ENCODE data around the gene SOHLH1.
"Not testable (repeated sequence)": the region's sequence is repeated elsewhere in the genome, so short reads cannot be mapped to it uniquely, and the experiment has no call there.

Gene SOHLH1

DNA sequence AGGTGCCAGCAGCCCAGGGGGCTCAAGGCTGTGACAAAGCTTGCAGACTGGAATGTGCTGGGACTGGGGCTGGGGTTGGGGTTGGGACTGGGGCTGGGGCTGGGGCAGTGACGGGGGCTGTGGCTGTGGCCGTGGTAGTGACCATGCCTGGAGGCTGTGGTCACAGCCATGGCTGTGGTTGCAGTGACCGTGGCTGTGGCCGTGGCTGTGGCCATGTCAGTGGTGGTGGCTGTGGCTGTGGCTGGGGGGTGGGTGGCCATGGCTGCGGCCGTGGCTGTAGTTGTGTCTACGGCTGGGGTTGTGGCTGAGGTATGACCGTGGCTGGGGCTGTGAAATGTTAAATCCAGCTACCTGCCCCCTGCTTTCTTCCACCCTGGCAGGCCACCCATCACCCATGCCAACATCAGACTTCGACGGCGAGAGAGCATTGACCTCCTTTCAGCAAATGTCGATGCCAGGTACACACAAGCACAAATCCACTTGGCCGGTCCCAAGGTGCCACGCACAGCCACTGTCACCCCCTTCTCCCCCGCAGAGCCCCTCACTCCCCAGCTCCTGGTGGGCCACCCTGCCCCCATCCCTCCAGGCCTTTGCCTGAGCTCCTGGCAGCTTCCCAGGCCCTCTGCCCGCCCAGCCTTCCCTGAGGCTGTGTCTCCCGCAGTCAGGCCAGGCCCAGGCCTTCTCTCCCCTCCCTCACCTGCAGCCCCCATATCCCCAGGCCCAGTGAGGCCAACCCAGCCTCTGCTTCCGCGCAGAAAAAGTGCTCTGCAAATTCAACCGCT, 20.9 kb downstream of the SOHLH1 start:
- DNase-seq (ENCODE audit: low read depth): no peak

GRCh38 chr9:135677641-135678168, 21.6 kb downstream of the SOHLH1 start:
- DNase-seq (ENCODE audit: low read depth): no peak

DNA sequence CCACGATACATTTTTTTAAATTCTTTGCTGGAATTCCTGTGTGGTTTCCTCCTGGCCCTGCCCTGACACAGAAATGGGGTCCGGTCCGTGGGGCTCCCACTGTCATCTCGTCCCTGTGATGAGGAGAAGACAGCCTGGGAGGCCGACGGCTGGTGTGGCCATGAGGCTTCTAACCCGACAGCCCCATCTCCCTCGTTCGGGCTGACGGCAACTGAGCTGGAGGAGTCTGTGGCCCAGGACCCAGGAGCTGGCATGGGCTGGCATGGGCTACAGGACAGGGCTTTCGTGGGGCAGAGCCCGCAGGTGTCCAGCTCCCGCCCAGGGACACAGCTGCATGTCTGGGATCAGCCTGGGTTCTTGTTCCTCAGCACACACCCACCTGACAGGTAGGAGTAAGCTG, 22.4 kb downstream of the SOHLH1 start:
- no peak for DNase-seq (ENCODE audit: low read depth)

GRCh38 chr9:135674977-135675376, 24.3 kb downstream of the SOHLH1 start:
- no peak for DNase-seq (ENCODE audit: low read depth)

DNA sequence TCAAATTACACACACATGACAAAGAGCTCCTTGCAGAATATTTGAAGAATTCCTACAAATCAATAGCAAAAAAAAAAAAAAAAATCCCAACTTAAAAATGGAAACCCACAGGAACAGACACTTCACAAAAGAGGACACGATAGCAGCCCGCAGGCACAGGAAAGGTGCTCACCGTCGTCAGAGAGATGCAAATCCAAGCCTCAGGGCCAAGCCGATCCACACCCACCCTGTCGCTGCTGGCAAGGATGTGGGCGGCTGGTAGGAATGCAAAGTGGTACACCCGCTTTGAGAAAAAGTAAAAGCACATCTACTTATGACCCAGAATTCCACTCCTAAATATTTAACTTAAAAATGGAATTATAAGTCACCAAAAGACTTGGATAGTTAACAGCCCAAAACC, 25.3 kb downstream of the SOHLH1 start:
- DNase-seq (ENCODE audit: low read depth): no peak

DNA sequence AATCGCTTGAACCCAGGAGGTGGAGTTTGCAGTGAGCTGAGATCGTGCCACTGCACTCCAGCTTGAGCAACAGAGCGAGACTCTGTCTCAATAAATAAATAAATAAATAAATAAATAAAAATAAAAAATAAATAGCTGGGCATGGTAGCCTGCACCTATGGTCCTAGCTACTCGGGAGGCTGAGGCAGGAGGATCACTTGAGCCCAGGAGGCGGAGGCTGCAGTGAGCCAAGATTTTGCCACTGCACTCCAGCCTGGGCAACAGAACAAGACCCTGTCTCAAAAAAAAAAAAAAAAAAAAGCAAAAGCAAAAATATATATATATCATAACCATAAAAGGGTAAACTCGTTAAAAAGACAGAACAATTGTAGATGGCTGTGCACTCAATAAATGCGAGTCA, 26.5 kb downstream of the SOHLH1 start:
- not testable (repeated sequence) for DNase-seq (ENCODE audit: low read depth)

GRCh38 chr9:135671591-135672041, 27.7 kb downstream of the SOHLH1 start:
- no peak for DNase-seq (ENCODE audit: low read depth)

DNA sequence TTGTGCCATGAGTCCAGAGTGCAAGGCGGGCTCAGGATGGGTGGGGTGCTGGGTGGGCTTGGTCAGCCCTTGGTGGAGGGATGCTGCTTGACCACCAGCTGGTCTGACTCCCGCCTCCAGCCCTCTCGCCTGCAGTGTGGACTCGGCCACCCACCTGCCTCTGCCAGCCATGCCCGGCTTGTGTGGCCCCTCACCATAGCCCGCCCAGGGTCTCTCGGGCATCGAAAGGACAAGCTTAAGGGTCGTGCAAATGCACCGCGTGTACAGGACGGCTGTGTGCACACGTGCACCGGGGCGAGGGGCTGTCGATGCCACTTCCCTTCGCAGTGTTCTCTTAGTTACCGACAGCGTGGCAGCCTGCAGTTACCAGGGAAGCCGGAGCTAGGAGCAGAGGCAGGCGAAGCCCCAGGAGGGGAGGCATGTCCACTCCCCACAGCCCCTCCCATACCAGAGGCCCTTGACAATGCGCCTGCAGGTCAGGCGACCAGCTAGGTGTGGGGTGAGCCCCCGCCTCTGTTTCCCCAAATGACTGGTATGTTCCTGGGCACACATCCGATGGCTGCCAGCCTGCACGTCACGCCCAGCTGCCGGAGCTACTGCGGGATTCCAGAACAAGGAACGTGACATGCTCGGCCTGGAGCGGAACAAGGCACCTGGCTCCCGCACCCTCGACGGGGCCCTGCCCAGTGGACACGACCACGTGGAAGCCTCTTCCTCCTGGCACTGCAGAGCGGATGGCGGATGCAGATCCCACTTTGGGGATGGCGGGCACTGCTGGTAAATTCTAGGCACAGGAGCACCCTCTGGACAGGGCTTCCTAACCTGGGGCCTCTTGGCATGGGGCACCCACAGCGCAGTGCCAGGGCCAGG, 28.3 kb downstream of the SOHLH1 start:
- no peak for DNase-seq (ENCODE audit: low read depth)

DNA sequence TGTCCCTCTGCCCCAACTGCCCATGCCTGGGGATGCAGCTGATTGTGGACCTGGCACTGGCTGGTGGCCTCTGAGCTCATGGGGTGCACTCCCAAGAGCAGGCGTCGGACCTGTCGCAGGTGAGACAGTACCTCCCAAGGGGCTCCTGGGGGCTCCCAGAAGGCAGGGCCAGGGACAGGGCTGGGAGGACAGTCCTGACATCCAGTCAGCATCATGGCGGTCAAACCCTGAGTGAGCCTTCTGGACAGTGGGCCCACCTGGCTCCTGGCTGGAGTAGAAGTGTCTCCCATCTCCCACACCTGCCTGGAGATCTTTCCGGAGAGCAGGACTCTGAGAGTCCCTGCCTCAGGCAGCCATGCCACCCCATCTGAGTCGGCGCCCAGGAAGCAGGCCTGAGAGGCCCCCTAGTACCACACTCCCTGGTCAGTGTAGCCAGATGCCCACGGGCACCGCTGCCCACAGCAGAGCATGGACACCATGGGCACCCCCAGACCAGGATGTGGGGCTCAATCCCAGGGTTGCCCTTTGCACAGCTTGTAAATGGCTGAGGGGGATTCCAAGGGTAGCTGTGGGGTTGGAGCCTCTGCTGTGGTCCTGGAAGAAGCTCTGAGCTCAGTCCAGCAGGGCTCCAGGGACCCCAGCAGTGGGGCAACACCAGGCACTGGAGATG, 29.5 kb downstream of the SOHLH1 start:
- no peak for DNase-seq (ENCODE audit: low read depth)

GRCh38 chr9:135669018-135669417, 30.3 kb downstream of the SOHLH1 start:
- not testable (repeated sequence) for DNase-seq (ENCODE audit: low read depth)

- no peak for DNase-seq (ENCODE audit: low read depth)
Measured at GRCh38 chr9:135667463-135668001, 31.7 kb downstream of the SOHLH1 start.

DNA sequence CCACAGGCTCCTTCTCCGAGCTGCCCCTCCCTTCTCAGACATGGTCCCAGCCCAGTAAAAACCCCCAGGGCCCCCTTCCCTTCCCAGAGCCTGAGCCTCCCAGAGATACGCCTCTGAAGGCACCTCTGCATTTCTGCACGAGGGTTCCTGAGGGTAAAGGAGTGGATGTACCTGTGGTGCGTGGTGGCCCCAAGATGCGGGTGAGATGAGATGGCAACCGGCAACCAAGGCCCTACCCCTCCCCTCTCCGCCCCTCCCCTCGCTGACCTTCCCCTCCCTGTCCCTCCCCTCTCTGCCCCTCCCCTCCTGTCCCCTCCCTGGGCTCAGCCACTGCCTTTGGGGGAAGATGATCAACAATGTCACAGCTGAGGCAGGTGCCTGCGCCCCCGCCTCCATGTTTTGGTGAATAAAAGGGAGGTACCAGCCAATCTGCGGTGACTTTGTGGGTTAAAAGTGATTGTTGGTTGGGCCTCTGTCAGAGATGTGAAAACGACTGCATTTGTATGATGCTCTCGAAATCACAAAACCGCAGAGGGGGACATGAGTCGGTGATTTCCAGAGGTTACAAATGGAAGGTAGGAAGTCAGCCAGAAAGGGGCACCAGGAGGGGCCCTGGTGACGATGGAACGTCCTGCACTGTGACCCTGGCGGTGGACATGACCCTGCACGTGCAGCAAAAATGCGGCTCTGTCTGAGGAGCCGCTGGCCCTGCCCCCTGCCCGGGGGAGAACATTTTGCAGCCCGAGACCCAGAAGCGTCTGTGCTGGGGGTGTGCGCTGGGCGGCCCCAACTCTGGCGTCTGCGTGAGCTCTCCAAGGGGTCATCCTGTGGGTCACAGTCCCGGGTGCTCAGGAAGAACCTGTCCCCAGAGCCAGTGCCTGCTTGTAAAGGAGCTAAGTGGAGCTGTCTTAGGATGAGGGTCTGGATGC, 32.5 kb downstream of the SOHLH1 start:
- DNase-seq (ENCODE audit: low read depth): no peak

- no peak for DNase-seq (ENCODE audit: low read depth)
Measured at GRCh38 chr9:135665795-135666189, 33.5 kb downstream of the SOHLH1 start.

DNA sequence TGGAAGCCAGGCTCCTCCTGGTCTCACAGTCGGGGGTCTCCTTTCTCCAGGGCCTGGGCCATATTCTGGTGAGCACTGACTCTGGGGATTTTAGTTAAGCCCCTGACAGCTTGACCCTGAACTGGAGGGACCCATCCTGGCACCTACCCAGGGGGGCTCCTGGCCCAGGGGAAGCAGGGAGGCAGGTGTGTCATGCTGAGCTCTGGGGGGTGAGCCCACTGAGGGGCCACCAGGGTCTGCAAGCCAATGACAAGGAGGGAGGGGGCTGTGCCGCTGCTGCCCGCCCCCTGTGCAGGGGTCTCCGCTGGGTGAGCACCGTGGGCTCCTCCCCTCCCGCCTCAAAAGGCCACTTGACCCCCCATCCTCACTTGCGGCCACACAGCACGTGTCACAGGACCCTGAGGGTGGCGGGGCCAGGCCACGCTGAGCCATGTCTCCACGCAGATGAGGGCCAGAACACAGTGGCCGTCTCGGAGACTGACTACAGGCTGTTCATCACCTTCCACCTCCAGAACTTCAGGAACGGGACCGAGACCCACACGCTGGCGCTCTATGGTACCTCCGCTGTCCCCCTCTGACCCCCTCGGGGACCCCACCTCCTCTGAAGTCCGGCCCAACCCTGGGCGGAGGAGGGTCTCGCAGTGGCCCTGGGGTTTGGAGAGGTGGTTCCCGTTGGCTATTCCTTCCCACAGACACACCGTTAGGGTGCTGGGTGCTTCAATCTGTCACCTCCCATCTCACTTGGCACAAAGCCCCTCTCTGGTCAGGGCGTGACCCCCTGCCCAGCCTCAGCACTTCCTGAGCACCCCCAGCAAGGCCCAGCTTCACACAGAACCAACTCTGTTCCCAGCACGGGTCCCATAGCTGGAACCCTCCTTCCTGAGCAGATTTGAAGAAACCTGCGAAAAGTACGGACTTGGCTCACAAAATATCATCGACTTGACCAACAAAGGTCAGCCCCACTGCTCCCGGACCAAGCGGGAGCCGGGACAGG, 34.2 kb downstream of the SOHLH1 start:
- DNase-seq (ENCODE audit: low read depth): no peak

DNA sequence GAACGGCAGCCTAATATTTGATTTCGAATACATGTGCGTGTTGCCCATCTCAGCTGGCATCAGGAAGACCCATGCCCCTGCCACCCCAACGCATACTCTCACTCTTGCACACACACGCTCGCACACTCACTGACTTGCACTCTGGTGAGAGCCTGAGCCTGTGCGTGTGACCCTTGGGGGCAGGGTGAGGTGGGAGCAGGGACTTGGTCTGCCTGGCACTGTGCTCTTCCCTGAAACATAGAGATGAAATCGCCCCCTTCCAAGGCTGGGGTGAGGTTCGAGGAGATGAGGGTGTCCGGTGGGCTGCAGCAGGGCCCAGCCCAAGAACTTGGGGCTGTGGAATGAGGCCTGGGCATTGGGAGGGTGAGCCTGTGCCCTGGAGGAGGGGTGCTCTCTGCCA, 35.0 kb downstream of the SOHLH1 start:
- no peak for DNase-seq (ENCODE audit: low read depth)

GRCh38 chr9:135663857-135664256, 35.4 kb downstream of the SOHLH1 start:
- DNase-seq (ENCODE audit: low read depth): no peak

DNA sequence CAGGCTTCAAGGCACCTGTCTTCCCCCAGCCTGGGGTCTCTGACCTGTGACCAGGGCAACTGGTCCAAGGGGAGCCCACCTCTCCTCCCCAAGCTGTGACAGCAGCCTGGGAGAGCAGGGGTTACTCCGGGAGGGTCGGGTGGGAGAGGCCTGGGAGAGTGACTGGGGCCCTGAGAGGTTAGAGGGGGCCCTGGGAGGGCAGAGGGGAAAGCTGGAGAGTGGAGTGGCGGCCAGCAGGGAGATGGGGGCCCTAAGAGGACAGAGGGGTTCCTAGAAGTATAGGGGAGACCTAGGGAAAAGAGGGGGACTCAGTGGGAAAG, 35.9 kb downstream of the SOHLH1 start:
- no peak for DNase-seq (ENCODE audit: low read depth)

DNA sequence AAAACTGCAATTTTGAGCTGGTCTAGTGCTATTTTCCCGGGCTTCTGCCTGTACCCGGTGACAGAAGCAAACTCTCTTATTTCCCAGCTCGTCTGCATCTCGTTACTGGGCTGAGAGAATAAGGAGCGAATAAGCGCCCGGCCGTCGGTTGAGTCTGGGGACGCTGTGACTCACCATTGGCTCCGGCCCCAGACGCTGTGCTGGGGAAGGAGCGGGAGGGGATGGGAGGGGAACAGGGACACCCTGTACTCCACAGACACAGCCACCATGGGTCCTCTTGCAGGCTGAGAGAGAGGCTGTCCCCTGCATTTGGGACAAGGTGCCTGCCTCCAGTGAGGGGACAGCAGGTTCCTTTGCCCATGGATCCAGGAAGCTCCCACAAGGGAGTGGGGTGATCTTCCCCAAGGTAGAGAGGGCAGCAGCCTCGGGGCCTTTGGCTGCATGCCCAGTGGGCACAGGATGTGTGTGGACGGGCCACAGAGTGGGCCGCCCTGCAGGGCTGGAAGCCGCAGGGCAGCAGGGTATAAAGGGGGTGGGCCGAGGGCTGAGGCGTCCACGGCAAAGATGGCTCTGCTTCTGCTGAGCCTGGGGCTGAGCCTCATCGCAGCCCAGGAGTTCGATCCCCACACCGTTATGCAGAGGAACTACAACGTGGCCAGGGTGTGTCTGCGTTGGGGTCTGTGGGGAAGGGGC, 36.4 kb downstream of the SOHLH1 start, which contains the start of gene LCN9:
LCN9 (plus strand) TSS at position 552 of the 693 bp plus-strand sequence; CDS start at position 565, 13 bp downstream.
- DNase-seq (ENCODE audit: low read depth): no peak

Measured in T follicular helper cell (primary cell).